Stimulated activated naive B cell treated with anti-CD40 and anti-IgM and Interleukin-4, amounts not matched to agents 10 μg/mL and 1 μg/mL and 100 μg/mL, for 72 hours (primary cell): ENCODE measurements around the gene WDR33.
"Not testable (repeated sequence)": the region's sequence is repeated elsewhere in the genome, so short reads cannot be mapped to it uniquely, and the experiment has no call there.

Experiments
- ATAC-seq, 2 donors: fragments of 150-1000 bp; cut with Tn5 transposase; replicated peaks; 2 replicates each; pipeline ENCODE4 v1.10.0; 2021; ENCODE audit warnings: moderate library complexity in 1 of 2
- DNase-seq: peaks from one replicate; pipeline ENCODE4 v3.0.0; 2021
- H3K27ac Mint-ChIP-seq: one replicate; pipeline ENCODE4 v1.8.0; 2022; ENCODE audit warnings: mild to moderate bottlenecking, mixed read lengths
- H3K27me3 Mint-ChIP-seq, 2 donors: one replicate each; pipeline ENCODE4 v1.8.0; 2022; ENCODE audit warnings: mixed read lengths in 2 of 2
- H3K36me3 Mint-ChIP-seq, 2 donors: one replicate each; pipeline ENCODE4 v1.8.0; 2022; ENCODE audit warnings: mixed read lengths in 2 of 2, mild to moderate bottlenecking in 1 of 2
- H3K4me1 Mint-ChIP-seq, 2 donors: one replicate each; pipeline ENCODE4 v1.8.0; 2022; ENCODE audit warnings: mixed read lengths in 2 of 2, mild to moderate bottlenecking in 1 of 2
- H3K4me3 Mint-ChIP-seq, 2 donors: one replicate each; pipeline ENCODE4 v1.8.0; 2022; ENCODE audit warnings: mild to moderate bottlenecking in 2 of 2, mixed read lengths in 2 of 2, moderate library complexity in 1 of 2
- H3K9me3 Mint-ChIP-seq, 2 donors: one replicate each; pipeline ENCODE4 v1.8.0; 2022; ENCODE audit warnings: mixed read lengths in 2 of 2, mild to moderate bottlenecking in 1 of 2

Gene WDR33

GRCh38 chr2:127794901-127795300 is 16.1 kb downstream of the WDR33 start:
- Mint-ChIP-seq H3K4me1 (peaks cover 29 to 64% of the 10 kb centered on the region in 2 donors), H3K36me3 (peaks cover 2 to 35% of the 10 kb centered on the region in 2 donors)
- ATAC-seq: peak in 1 of 2 donors; percentile 39
- H3K9me3 Mint-ChIP-seq, H3K4me3 Mint-ChIP-seq, DNase-seq, H3K27ac Mint-ChIP-seq, H3K27me3 Mint-ChIP-seq: not testable (repeated sequence)

GRCh38 chr2:127792805-127793204 is 18.2 kb downstream of the WDR33 start:
- no peaks in the 10 kb centered on the region for H3K9me3 Mint-ChIP-seq
- H3K4me3 Mint-ChIP-seq: no peak overlapping the region
- peaks cover 2 to 30% of the 10 kb centered on the region in 2 donors for H3K36me3 Mint-ChIP-seq
- no peaks in the 10 kb centered on the region for H3K27me3 Mint-ChIP-seq
- no peak overlapping the region for H3K27ac Mint-ChIP-seq
- peaks cover 28 to 50% of the 10 kb centered on the region in 2 donors for H3K4me1 Mint-ChIP-seq
- DNase-seq: no peak
- no peak for ATAC-seq

GRCh38 chr2:127790694-127791529 is 20.1 kb downstream of the WDR33 start:
- Mint-ChIP-seq H3K4me1 (peaks cover 18 to 32% of the 10 kb centered on the region in 2 donors), H3K27me3 (no peaks in the 10 kb centered on the region), H3K4me3 (no peak overlapping the region), H3K27ac (peak overlapping the region; percentile 47), H3K9me3 (no peaks in the 10 kb centered on the region), H3K36me3 (peaks cover 2 to 24% of the 10 kb centered on the region in 2 donors)
- ATAC-seq (peak in 1 of 2 donors; percentile 31), DNase-seq (no peak)

- DNase-seq (no peak), ATAC-seq (no peak)
- no peaks in the 10 kb centered on the region for H3K9me3 Mint-ChIP-seq
- H3K27me3 Mint-ChIP-seq: no peaks in the 10 kb centered on the region
- H3K4me1 Mint-ChIP-seq: peaks cover 7 to 9% of the 10 kb centered on the region in 2 donors
- H3K27ac Mint-ChIP-seq: no peak overlapping the region
- peaks cover under 1 to 19% of the 10 kb centered on the region in 2 donors for H3K36me3 Mint-ChIP-seq
- H3K4me3 Mint-ChIP-seq: no peak overlapping the region
These were observed 24.7 kb downstream of the WDR33 start for GRCh38 chr2:127786048-127786809.

GRCh38 chr2:127784965-127785518 is 25.9 kb downstream of the WDR33 start:
- no peak overlapping the region for H3K4me3 Mint-ChIP-seq
- peaks cover 5 to 18% of the 10 kb centered on the region in 2 donors for H3K36me3 Mint-ChIP-seq
- no peak for ATAC-seq
- H3K27ac Mint-ChIP-seq: peak overlapping the region; percentile 48
- H3K9me3 Mint-ChIP-seq: no peaks in the 10 kb centered on the region
- peaks cover 0 to 4% of the 10 kb centered on the region in 2 donors for H3K4me1 Mint-ChIP-seq
- no peak for DNase-seq
- H3K27me3 Mint-ChIP-seq: no peaks in the 10 kb centered on the region

- Mint-ChIP-seq H3K36me3 (peaks cover 7 to 28% of the 10 kb centered on the region in 2 donors), H3K9me3 (no peaks in the 10 kb centered on the region), H3K4me3 (no peak overlapping the region), H3K27ac (no peak overlapping the region), H3K4me1 (peaks cover 9 to 10% of the 10 kb centered on the region in 2 donors), H3K27me3 (no peaks in the 10 kb centered on the region)
- DNase-seq: no peak
- peak in 1 of 2 donors; percentile 42 for ATAC-seq
These were observed 27.9 kb downstream of the WDR33 start for GRCh38 chr2:127783101-127783500.

- peaks cover 8 to 31% of the 10 kb centered on the region in 2 donors for H3K36me3 Mint-ChIP-seq
- no peaks in the 10 kb centered on the region for H3K9me3 Mint-ChIP-seq
- H3K4me1 Mint-ChIP-seq: peaks cover 19 to 36% of the 10 kb centered on the region in 2 donors
- DNase-seq: no peak
- H3K4me3 Mint-ChIP-seq: no peak overlapping the region
- H3K27me3 Mint-ChIP-seq: no peaks in the 10 kb centered on the region
- H3K27ac Mint-ChIP-seq: no peak overlapping the region
- ATAC-seq: no peak
These were observed 32.1 kb downstream of the WDR33 start for GRCh38 chr2:127778850-127779249.

GRCh38 chr2:127778447-127778846 is 32.5 kb downstream of the WDR33 start:
- H3K4me1 Mint-ChIP-seq: peaks cover 19 to 36% of the 10 kb centered on the region in 2 donors
- H3K27ac Mint-ChIP-seq: no peak overlapping the region
- ATAC-seq: no peak
- H3K27me3 Mint-ChIP-seq: no peaks in the 10 kb centered on the region
- H3K4me3 Mint-ChIP-seq: no peak overlapping the region
- DNase-seq: no peak
- H3K36me3 Mint-ChIP-seq: peaks cover 8 to 31% of the 10 kb centered on the region in 2 donors
- H3K9me3 Mint-ChIP-seq: no peaks in the 10 kb centered on the region

GRCh38 chr2:127776122-127776780 is 34.7 kb downstream of the WDR33 start:
- Mint-ChIP-seq H3K36me3 (peaks cover 8 to 29% of the 10 kb centered on the region in 2 donors), H3K4me3 (no peak overlapping the region), H3K27me3 (no peaks in the 10 kb centered on the region), H3K27ac (peak overlapping the region; percentile 71), H3K9me3 (no peaks in the 10 kb centered on the region), H3K4me1 (peaks cover 21 to 36% of the 10 kb centered on the region in 2 donors)
- ATAC-seq (no peak), DNase-seq (no peak)

- no peak for ATAC-seq
These were observed 39.2 kb downstream of the WDR33 start for GRCh38 chr2:127771756-127772155.

GRCh38 chr2:127770973-127771735 is 39.8 kb downstream of the WDR33 start:
- no peak overlapping the region for H3K4me3 Mint-ChIP-seq
- H3K27me3 Mint-ChIP-seq: no peaks in the 10 kb centered on the region
- H3K9me3 Mint-ChIP-seq: no peaks in the 10 kb centered on the region
- H3K27ac Mint-ChIP-seq: no peak overlapping the region
- DNase-seq: no peak
- H3K4me1 Mint-ChIP-seq: peaks cover 10 to 17% of the 10 kb centered on the region in 2 donors
- peaks cover 19 to 35% of the 10 kb centered on the region in 2 donors for H3K36me3 Mint-ChIP-seq
- ATAC-seq: no peak

More at GRCh38 chr2:127771756-127772155, 39.2 kb downstream of the WDR33 start:
- Mint-ChIP-seq H3K9me3 (no peaks in the 10 kb centered on the region), H3K4me1 (peaks cover 14 to 23% of the 10 kb centered on the region in 2 donors), H3K4me3 (no peak overlapping the region), H3K27ac (no peak overlapping the region), H3K36me3 (peaks cover 15 to 30% of the 10 kb centered on the region in 2 donors), H3K27me3 (no peaks in the 10 kb centered on the region)
- no peak for DNase-seq

GRCh38 chr2:127770534-127770933 is 40.4 kb downstream of the WDR33 start:
- not testable (repeated sequence) for H3K27ac Mint-ChIP-seq

GRCh38 chr2:127769587-127769986 is 41.4 kb downstream of the WDR33 start:
- Mint-ChIP-seq H3K4me1 (peaks cover 6 to 8% of the 10 kb centered on the region in 2 donors), H3K4me3 (no peak overlapping the region), H3K27ac (peak overlapping the region; percentile 3), H3K27me3 (no peaks in the 10 kb centered on the region), H3K9me3 (no peaks in the 10 kb centered on the region), H3K36me3 (peaks cover 19 to 33% of the 10 kb centered on the region in 2 donors)
- DNase-seq: no peak
- ATAC-seq: no peak

More at GRCh38 chr2:127770534-127770933, 40.4 kb downstream of the WDR33 start:
- H3K36me3 Mint-ChIP-seq: peaks cover 17 to 32% of the 10 kb centered on the region in 2 donors
- not testable (repeated sequence) for H3K27me3 Mint-ChIP-seq, H3K4me3 Mint-ChIP-seq, ATAC-seq, DNase-seq, H3K9me3 Mint-ChIP-seq
- peaks cover 6 to 11% of the 10 kb centered on the region in 2 donors for H3K4me1 Mint-ChIP-seq
